Measurements from ENCODE around the gene CAPN11. TPM values are rescaled to one million over a fixed set of nuclear protein-coding genes. Genes with fewer than 3 reads are reported as not detected.

The CAPN11 gene
- total and polyA plus RNA-seq, 2 experiments from 2014 or later = 1.1 to 1.7 TPM

DNA sequence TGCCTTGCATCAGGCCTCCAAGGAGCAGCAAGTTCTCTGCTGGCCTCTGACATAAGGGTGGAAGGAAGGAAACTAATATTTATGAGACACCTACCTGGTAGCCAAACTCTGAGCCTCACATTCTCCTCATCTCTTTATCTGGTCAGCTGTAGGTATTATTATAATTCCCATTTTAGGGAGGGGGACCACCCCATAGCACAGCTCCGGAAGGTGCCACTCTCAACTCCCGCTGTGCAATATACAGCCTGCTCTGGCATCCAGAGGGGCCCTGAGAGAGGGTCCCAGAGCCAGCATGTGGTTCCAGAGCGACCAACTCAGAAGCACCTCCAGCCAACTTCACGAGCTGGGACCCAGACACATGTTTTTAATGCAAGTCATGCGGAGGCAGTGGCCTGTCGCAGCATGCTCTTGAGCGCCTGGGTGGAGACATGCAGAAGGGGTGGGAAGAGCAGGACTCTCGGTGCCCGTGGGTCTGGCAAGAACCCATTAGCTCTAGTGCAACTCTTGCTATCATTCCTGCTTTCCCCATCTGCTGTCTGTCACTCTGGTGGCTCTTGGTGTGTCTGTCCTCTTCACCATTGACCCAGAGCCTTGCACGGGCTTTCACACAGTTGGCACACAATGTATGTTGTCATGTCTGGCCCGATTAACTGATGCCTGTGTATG is 43.2 kb downstream of the CAPN11 start:
- Mint-ChIP-seq H3K27ac (peak overlapping the region; percentile 94), H3K9me3 (no peaks in the 10 kb centered on the region), H3K4me1 (peaks cover 49% of the 10 kb centered on the region), H3K27me3 (ENCODE audit: insufficient read depth, low read depth, poor library complexity) (peaks cover 10% of the 10 kb centered on the region), H3K4me3 (peak overlapping the region; percentile 15; the same call in 1 of the 3 replicates), H3K36me3 (ENCODE audit: low read depth) (no peaks in the 10 kb centered on the region)
- TF ChIP-seq EZH2 (IDR thresholded peaks at IDR 0.05; ENCODE audit: low read depth, unreplicated experiment) (no peak), POLR2AphosphoS5 (IDR thresholded peaks at IDR 0.05; ENCODE audit: low read depth) (no peak), NANOG (IDR thresholded peaks at IDR 0.05; ENCODE audit: borderline replicate concordance) (no peak), ZNF114 (CRISPR knock-in tag; IDR thresholded peaks at IDR 0.05) (no peak), JUNB (IDR thresholded peaks at IDR 0.05; ENCODE audit: unreplicated experiment) (no peak), EZH2phosphoT487 (IDR thresholded peaks at IDR 0.05; ENCODE audit: unreplicated experiment) (no peak), ZNF331 (CRISPR knock-in tag; IDR thresholded peaks at IDR 0.05; ENCODE audit: low read depth) (no peak)
- TF ChIP-seq, protein P1, sequence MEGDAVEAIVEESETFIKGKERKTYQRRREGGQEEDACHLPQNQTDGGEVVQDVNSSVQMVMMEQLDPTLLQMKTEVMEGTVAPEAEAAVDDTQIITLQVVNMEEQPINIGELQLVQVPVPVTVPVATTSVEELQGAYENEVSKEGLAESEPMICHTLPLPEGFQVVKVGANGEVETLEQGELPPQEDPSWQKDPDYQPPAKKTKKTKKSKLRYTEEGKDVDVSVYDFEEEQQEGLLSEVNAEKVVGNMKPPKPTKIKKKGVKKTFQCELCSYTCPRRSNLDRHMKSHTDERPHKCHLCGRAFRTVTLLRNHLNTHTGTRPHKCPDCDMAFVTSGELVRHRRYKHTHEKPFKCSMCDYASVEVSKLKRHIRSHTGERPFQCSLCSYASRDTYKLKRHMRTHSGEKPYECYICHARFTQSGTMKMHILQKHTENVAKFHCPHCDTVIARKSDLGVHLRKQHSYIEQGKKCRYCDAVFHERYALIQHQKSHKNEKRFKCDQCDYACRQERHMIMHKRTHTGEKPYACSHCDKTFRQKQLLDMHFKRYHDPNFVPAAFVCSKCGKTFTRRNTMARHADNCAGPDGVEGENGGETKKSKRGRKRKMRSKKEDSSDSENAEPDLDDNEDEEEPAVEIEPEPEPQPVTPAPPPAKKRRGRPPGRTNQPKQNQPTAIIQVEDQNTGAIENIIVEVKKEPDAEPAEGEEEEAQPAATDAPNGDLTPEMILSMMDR (conservative IDR thresholded peaks at IDR 0.05; ENCODE audit: low read depth in 2 of 2) = no peak
- TF ChIP-seq, protein P2, sequence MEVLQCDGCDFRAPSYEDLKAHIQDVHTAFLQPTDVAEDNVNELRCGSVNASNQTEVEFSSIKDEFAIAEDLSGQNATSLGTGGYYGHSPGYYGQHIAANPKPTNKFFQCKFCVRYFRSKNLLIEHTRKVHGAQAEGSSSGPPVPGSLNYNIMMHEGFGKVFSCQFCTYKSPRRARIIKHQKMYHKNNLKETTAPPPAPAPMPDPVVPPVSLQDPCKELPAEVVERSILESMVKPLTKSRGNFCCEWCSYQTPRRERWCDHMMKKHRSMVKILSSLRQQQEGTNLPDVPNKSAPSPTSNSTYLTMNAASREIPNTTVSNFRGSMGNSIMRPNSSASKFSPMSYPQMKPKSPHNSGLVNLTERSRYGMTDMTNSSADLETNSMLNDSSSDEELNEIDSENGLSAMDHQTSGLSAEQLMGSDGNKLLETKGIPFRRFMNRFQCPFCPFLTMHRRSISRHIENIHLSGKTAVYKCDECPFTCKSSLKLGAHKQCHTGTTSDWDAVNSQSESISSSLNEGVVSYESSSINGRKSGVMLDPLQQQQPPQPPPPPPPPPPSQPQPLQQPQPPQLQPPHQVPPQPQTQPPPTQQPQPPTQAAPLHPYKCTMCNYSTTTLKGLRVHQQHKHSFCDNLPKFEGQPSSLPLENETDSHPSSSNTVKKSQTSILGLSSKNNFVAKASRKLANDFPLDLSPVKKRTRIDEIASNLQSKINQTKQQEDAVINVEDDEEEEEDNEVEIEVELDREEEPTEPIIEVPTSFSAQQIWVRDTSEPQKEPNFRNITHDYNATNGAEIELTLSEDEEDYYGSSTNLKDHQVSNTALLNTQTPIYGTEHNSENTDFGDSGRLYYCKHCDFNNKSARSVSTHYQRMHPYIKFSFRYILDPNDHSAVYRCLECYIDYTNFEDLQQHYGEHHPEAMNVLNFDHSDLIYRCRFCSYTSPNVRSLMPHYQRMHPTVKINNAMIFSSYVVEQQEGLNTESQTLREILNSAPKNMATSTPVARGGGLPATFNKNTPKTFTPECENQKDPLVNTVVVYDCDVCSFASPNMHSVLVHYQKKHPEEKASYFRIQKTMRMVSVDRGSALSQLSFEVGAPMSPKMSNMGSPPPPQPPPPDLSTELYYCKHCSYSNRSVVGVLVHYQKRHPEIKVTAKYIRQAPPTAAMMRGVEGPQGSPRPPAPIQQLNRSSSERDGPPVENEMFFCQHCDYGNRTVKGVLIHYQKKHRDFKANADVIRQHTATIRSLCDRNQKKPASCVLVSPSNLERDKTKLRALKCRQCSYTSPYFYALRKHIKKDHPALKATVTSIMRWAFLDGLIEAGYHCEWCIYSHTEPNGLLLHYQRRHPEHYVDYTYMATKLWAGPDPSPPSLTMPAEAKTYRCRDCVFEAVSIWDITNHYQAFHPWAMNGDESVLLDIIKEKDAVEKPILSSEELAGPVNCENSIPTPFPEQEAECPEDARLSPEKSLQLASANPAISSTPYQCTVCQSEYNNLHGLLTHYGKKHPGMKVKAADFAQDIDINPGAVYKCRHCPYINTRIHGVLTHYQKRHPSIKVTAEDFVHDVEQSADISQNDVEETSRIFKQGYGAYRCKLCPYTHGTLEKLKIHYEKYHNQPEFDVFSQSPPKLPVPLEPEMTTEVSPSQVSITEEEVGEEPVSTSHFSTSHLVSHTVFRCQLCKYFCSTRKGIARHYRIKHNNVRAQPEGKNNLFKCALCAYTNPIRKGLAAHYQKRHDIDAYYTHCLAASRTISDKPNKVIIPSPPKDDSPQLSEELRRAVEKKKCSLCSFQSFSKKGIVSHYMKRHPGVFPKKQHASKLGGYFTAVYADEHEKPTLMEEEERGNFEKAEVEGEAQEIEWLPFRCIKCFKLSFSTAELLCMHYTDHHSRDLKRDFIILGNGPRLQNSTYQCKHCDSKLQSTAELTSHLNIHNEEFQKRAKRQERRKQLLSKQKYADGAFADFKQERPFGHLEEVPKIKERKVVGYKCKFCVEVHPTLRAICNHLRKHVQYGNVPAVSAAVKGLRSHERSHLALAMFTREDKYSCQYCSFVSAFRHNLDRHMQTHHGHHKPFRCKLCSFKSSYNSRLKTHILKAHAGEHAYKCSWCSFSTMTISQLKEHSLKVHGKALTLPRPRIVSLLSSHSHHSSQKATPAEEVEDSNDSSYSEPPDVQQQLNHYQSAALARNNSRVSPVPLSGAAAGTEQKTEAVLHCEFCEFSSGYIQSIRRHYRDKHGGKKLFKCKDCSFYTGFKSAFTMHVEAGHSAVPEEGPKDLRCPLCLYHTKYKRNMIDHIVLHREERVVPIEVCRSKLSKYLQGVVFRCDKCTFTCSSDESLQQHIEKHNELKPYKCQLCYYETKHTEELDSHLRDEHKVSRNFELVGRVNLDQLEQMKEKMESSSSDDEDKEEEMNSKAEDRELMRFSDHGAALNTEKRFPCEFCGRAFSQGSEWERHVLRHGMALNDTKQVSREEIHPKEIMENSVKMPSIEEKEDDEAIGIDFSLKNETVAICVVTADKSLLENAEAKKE (CRISPR knock-in tag; IDR thresholded peaks at IDR 0.05) = no peak
- H3K4me2 ChIP-seq = peak overlapping the region; percentile 67
- no peaks in the 10 kb centered on the region for H3K79me2 ChIP-seq (replicated peaks; ENCODE audit: insufficient read depth)
- H3K4me1 ChIP-seq (ENCODE audit: insufficient read depth) = peaks cover 53% of the 10 kb centered on the region
- H3K27me3 ChIP-seq (ENCODE audit: insufficient read depth) = no peaks in the 10 kb centered on the region
- H2AFZ ChIP-seq = peak overlapping the region; percentile 20
- ATAC-seq (no peak), DNase-seq (ENCODE audit: low spot score) (no peak)
- no peaks in the 10 kb centered on the region for H4K20me1 ChIP-seq (replicated peaks; ENCODE audit: insufficient read depth)
- no peaks in the 10 kb centered on the region for H3F3A ChIP-seq (replicated peaks; ENCODE audit: low read depth)
- no peak overlapping the region for H3K4me3 ChIP-seq
- no peaks in the 10 kb centered on the region for H3K9me2 ChIP-seq (ENCODE audit: insufficient read depth)
- H3K27ac ChIP-seq (ENCODE audit: low read depth) = peak overlapping the region; percentile 95; the same call in 1 of the 2 replicates
- H3K36me3 ChIP-seq (ENCODE audit: insufficient read depth) = no peaks in the 10 kb centered on the region

Data from GM23338 (cell line).